Measurements from ENCODE around the gene DHRS3.
A peak's percentile ranks its signal among the peaks of the same experiment; 100 is the strongest.

The DHRS3 gene

GRCh38 chr1:12625276-12625675, 7.3 kb upstream of the DHRS3 start:
- no peaks in the 10 kb centered on the region for H3K27me3 ChIP-seq (ENCODE audit: control insufficient read depth, insufficient read depth, low read length)
- no peaks in the 10 kb centered on the region for H3K36me3 ChIP-seq (ENCODE audit: control insufficient read depth, insufficient read depth, low read length)
- H3K27ac ChIP-seq (ENCODE audit: low read depth, low read length): no peak overlapping the region
- no peak overlapping the region for H3K9ac ChIP-seq (ENCODE audit: low read depth, low read length)
- H3K4me3 ChIP-seq (ENCODE audit: low read depth, low read length): no peak overlapping the region
- H3K9me3 ChIP-seq (ENCODE audit: control insufficient read depth, insufficient read depth, low read length): no peaks in the 10 kb centered on the region
- peaks cover 29% of the 10 kb centered on the region for H3K4me1 ChIP-seq (ENCODE audit: control insufficient read depth, insufficient read depth, low read length)

GRCh38 chr1:12622506-12622905, 4.5 kb upstream of the DHRS3 start:
- Histone ChIP-seq H3K36me3 (ENCODE audit: control insufficient read depth, insufficient read depth, low read length) (no peaks in the 10 kb centered on the region), H3K4me1 (ENCODE audit: control insufficient read depth, insufficient read depth, low read length) (peaks cover 23% of the 10 kb centered on the region), H3K27ac (ENCODE audit: low read depth, low read length) (no peak overlapping the region), H3K4me3 (ENCODE audit: low read depth, low read length) (no peak overlapping the region), H3K27me3 (ENCODE audit: control insufficient read depth, insufficient read depth, low read length) (no peaks in the 10 kb centered on the region), H3K9me3 (ENCODE audit: control insufficient read depth, insufficient read depth, low read length) (no peaks in the 10 kb centered on the region), H3K9ac (ENCODE audit: low read depth, low read length) (no peak overlapping the region)

- Histone ChIP-seq H3K27me3 (ENCODE audit: control insufficient read depth, insufficient read depth, low read length) (no peaks in the 10 kb centered on the region), H3K4me3 (ENCODE audit: low read depth, low read length) (no peak overlapping the region), H3K27ac (ENCODE audit: low read depth, low read length) (no peak overlapping the region), H3K36me3 (ENCODE audit: control insufficient read depth, insufficient read depth, low read length) (no peaks in the 10 kb centered on the region), H3K9me3 (ENCODE audit: control insufficient read depth, insufficient read depth, low read length) (no peaks in the 10 kb centered on the region), H3K4me1 (ENCODE audit: control insufficient read depth, insufficient read depth, low read length) (peaks cover 14% of the 10 kb centered on the region), H3K9ac (ENCODE audit: low read depth, low read length) (no peak overlapping the region)
Observed at GRCh38 chr1:12621346-12622335, 3.6 kb upstream of the DHRS3 start.

- no peak overlapping the region for H3K9ac ChIP-seq (ENCODE audit: low read depth, low read length)
- peaks cover 10% of the 10 kb centered on the region for H3K4me1 ChIP-seq (ENCODE audit: control insufficient read depth, insufficient read depth, low read length)
- no peaks in the 10 kb centered on the region for H3K9me3 ChIP-seq (ENCODE audit: control insufficient read depth, insufficient read depth, low read length)
- H3K36me3 ChIP-seq (ENCODE audit: control insufficient read depth, insufficient read depth, low read length): no peaks in the 10 kb centered on the region
- H3K27ac ChIP-seq (ENCODE audit: low read depth, low read length): no peak overlapping the region
- H3K4me3 ChIP-seq (ENCODE audit: low read depth, low read length): no peak overlapping the region
- H3K27me3 ChIP-seq (ENCODE audit: control insufficient read depth, insufficient read depth, low read length): no peaks in the 10 kb centered on the region
Observed at GRCh38 chr1:12620931-12621330, 2.9 kb upstream of the DHRS3 start.

- H3K27ac ChIP-seq (ENCODE audit: low read depth, low read length): no peak overlapping the region
- H3K4me1 ChIP-seq (ENCODE audit: control insufficient read depth, insufficient read depth, low read length): peaks cover 11% of the 10 kb centered on the region
- no peaks in the 10 kb centered on the region for H3K36me3 ChIP-seq (ENCODE audit: control insufficient read depth, insufficient read depth, low read length)
- no peaks in the 10 kb centered on the region for H3K9me3 ChIP-seq (ENCODE audit: control insufficient read depth, insufficient read depth, low read length)
- H3K9ac ChIP-seq (ENCODE audit: low read depth, low read length): no peak overlapping the region
- H3K27me3 ChIP-seq (ENCODE audit: control insufficient read depth, insufficient read depth, low read length): no peaks in the 10 kb centered on the region
- H3K4me3 ChIP-seq (ENCODE audit: low read depth, low read length): no peak overlapping the region
Observed at GRCh38 chr1:12620488-12620865, 2.5 kb upstream of the DHRS3 start.

GRCh38 chr1:12619792-12620487, 1.9 kb upstream of the DHRS3 start:
- peak overlapping the region; percentile 97 for H3K27ac ChIP-seq (ENCODE audit: low read depth, low read length)
- no peak overlapping the region for H3K9ac ChIP-seq (ENCODE audit: low read depth, low read length)
- H3K4me3 ChIP-seq (ENCODE audit: low read depth, low read length): peak overlapping the region; percentile 78
- no peaks in the 10 kb centered on the region for H3K9me3 ChIP-seq (ENCODE audit: control insufficient read depth, insufficient read depth, low read length)
- no peaks in the 10 kb centered on the region for H3K36me3 ChIP-seq (ENCODE audit: control insufficient read depth, insufficient read depth, low read length)
- H3K4me1 ChIP-seq (ENCODE audit: control insufficient read depth, insufficient read depth, low read length): peaks cover 16% of the 10 kb centered on the region
- no peaks in the 10 kb centered on the region for H3K27me3 ChIP-seq (ENCODE audit: control insufficient read depth, insufficient read depth, low read length)

GRCh38 chr1:12618965-12619791, 1.2 kb upstream of the DHRS3 start:
- H3K9ac ChIP-seq (ENCODE audit: low read depth, low read length): peak overlapping the region; percentile 58
- H3K27me3 ChIP-seq (ENCODE audit: control insufficient read depth, insufficient read depth, low read length): no peaks in the 10 kb centered on the region
- no peaks in the 10 kb centered on the region for H3K36me3 ChIP-seq (ENCODE audit: control insufficient read depth, insufficient read depth, low read length)
- peaks cover 24% of the 10 kb centered on the region for H3K4me1 ChIP-seq (ENCODE audit: control insufficient read depth, insufficient read depth, low read length)
- H3K27ac ChIP-seq (ENCODE audit: low read depth, low read length): peak overlapping the region; percentile 97
- no peaks in the 10 kb centered on the region for H3K9me3 ChIP-seq (ENCODE audit: control insufficient read depth, insufficient read depth, low read length)
- H3K4me3 ChIP-seq (ENCODE audit: low read depth, low read length): peak overlapping the region; percentile 78

GRCh38 chr1:12618661-12618964, 603 bp upstream of the DHRS3 start:
- Histone ChIP-seq H3K27me3 (ENCODE audit: control insufficient read depth, insufficient read depth, low read length) (no peaks in the 10 kb centered on the region), H3K27ac (ENCODE audit: low read depth, low read length) (peak overlapping the region; percentile 97), H3K9ac (ENCODE audit: low read depth, low read length) (peak overlapping the region; percentile 58), H3K9me3 (ENCODE audit: control insufficient read depth, insufficient read depth, low read length) (no peaks in the 10 kb centered on the region), H3K36me3 (ENCODE audit: control insufficient read depth, insufficient read depth, low read length) (no peaks in the 10 kb centered on the region), H3K4me3 (ENCODE audit: low read depth, low read length) (peak overlapping the region; percentile 78), H3K4me1 (ENCODE audit: control insufficient read depth, insufficient read depth, low read length) (peaks cover 26% of the 10 kb centered on the region)

- Histone ChIP-seq H3K27me3 (ENCODE audit: control insufficient read depth, insufficient read depth, low read length) (no peaks in the 10 kb centered on the region), H3K9ac (ENCODE audit: low read depth, low read length) (peak overlapping the region; percentile 61), H3K4me1 (ENCODE audit: control insufficient read depth, insufficient read depth, low read length) (peaks cover 26% of the 10 kb centered on the region), H3K27ac (ENCODE audit: low read depth, low read length) (peak overlapping the region; percentile 97), H3K9me3 (ENCODE audit: control insufficient read depth, insufficient read depth, low read length) (no peaks in the 10 kb centered on the region), H3K36me3 (ENCODE audit: control insufficient read depth, insufficient read depth, low read length) (peaks cover 9% of the 10 kb centered on the region; the same call in 1 of the 2 replicates), H3K4me3 (ENCODE audit: low read depth, low read length) (peak overlapping the region; percentile 78)
Observed at GRCh38 chr1:12617511-12617900, 504 bp downstream of the DHRS3 start.

- Histone ChIP-seq H3K9me3 (ENCODE audit: control insufficient read depth, insufficient read depth, low read length) (no peaks in the 10 kb centered on the region), H3K27me3 (ENCODE audit: control insufficient read depth, insufficient read depth, low read length) (no peaks in the 10 kb centered on the region), H3K4me1 (ENCODE audit: control insufficient read depth, insufficient read depth, low read length) (peaks cover 26% of the 10 kb centered on the region), H3K27ac (ENCODE audit: low read depth, low read length) (peak overlapping the region; percentile 97), H3K4me3 (ENCODE audit: low read depth, low read length) (peak overlapping the region; percentile 78), H3K9ac (ENCODE audit: low read depth, low read length) (peak overlapping the region; percentile 61), H3K36me3 (ENCODE audit: control insufficient read depth, insufficient read depth, low read length) (peaks cover 14% of the 10 kb centered on the region; the same call in 1 of the 2 replicates)
Observed at GRCh38 chr1:12616709-12617373, 1.2 kb downstream of the DHRS3 start.
